Measurements from ENCODE around the gene LGR5. TPM values are rescaled to one million over a fixed set of nuclear protein-coding genes. Genes with fewer than 3 reads are reported as not detected.

Gene LGR5
- total and polyA plus RNA-seq, 2 donors (not counting 3 experiments of a cell fraction or from before 2014, with no cell fraction given), result not detected

GRCh38 chr12:71594214-71594948 is 154.8 kb downstream of the LGR5 start:
- Histone ChIP-seq H3K27me3 (ENCODE audit: control insufficient read depth in 2 of 2, insufficient read depth in 2 of 2, low read length in 2 of 2) (peaks cover 9 to 30% of the 10 kb centered on the region in 2 experiments), H3K36me3 (ENCODE audit: control insufficient read depth in 2 of 2, extremely low read depth in 1 of 2, insufficient read depth in 2 of 2, low read length in 2 of 2) (no peaks in the 10 kb centered on the region), H3K9me1 (replicated peaks; ENCODE audit: control insufficient read depth, extremely low read depth, insufficient read depth, low read length) (no peaks in the 10 kb centered on the region), H4K20me1 (replicated peaks; ENCODE audit: control insufficient read depth, extremely low read depth, insufficient read depth, low read length) (no peaks in the 10 kb centered on the region), H3K27ac (ENCODE audit: insufficient read depth, low read depth, low read length) (no peak overlapping the region), H3K79me2 (ENCODE audit: control insufficient read depth, insufficient read depth, low read length) (no peaks in the 10 kb centered on the region), H3K9ac (replicated peaks; ENCODE audit: extremely low read depth, insufficient read depth, low read length) (no peak overlapping the region), H2AFZ (ENCODE audit: low read depth, low read length) (peak overlapping the region; percentile 30), H3K4me2 (ENCODE audit: insufficient read depth, low read length) (no peak overlapping the region), H3K4me1 (ENCODE audit: control insufficient read depth, extremely low read depth, insufficient read depth, low read length) (no peaks in the 10 kb centered on the region), H3K4me3 (replicated peaks in 1 of 3; ENCODE audit: insufficient read depth in 1 of 3, low read depth in 1 of 3, low read length in 3 of 3) (no peak overlapping the region), H3K9me3 (replicated peaks; ENCODE audit: control insufficient read depth, insufficient read depth, low read length) (no peaks in the 10 kb centered on the region)
- intact Hi-C loops (cut with micrococcal nuclease), result no loop called here
- ChIA-PET CTCF (interaction anchor here (1.4 to 2.3 kb wide), 2 partner anchors 11 to 33 kb away, joined by 6 to 16 read pairs; no protein-coding TSS in a partner anchor), POLR2A (no interaction called here)
- no TSS peak for BruUV-seq (replicated peaks)
- TF ChIP-seq CTCF (IDR thresholded peaks at IDR 0.05; ENCODE audit: extremely low read depth in 1 of 2, insufficient read depth in 1 of 2, low read depth in 1 of 2, low read length in 2 of 2) (no peak), EZH2 (IDR thresholded peaks at IDR 0.05; ENCODE audit: borderline replicate concordance, low read depth, low read length, severe bottlenecking) (no peak), POLR2AphosphoS5 (IDR thresholded peaks at IDR 0.05; ENCODE audit: insufficient read depth, low read depth, low read length) (no peak), MYC (IDR thresholded peaks at IDR 0.05; ENCODE audit: low read depth, low read length) (no peak), POLR2A (IDR thresholded peaks at IDR 0.05; ENCODE audit: low read depth, low read length) (no peak), GATA2 (IDR thresholded peaks at IDR 0.05; ENCODE audit: insufficient read depth, insufficient read length, low read depth, low read length) (no peak), MAX (IDR thresholded peaks at IDR 0.05; ENCODE audit: insufficient read depth, insufficient read length) (no peak), JUN (IDR thresholded peaks at IDR 0.05; ENCODE audit: borderline replicate concordance, insufficient read depth, insufficient read length, low read depth) (no peak), FOS (IDR thresholded peaks at IDR 0.05; ENCODE audit: borderline replicate concordance, insufficient read depth, low read length) (no peak)
- DNase-seq (ENCODE audit: low read depth, low spot score) (no peak), FAIRE-seq (no peak)
- dilution Hi-C loops (cut with MboI; ENCODE audit: extremely low pct_ligation_motif_present, low sequenced_read_pairs), result no loop called here

All from endothelial cell of umbilical vein (primary cell).